ENCODE measurements around the gene PSD. TPM values are rescaled to one million over a fixed set of nuclear protein-coding genes. Genes with fewer than 3 reads are reported as not detected.
A peak's percentile ranks its signal among the peaks of the same experiment; 100 is the strongest.

The PSD gene
- total RNA-seq, 1 experiment from 2014 or later: 0.26 TPM

GRCh38 chr10:102432162-102432950 is 13.8 kb upstream of the PSD start, which contains the start of gene CUEDC2:
CUEDC2 (minus strand) TSS chr10:102432574; CDS start chr10:102425188, 7,386 bp downstream.
- peaks cover 3% of the 10 kb centered on the region; the same call in 1 of the 2 replicates for H3K4me1 ChIP-seq
- H3K9me3 ChIP-seq (replicated peaks): no peaks in the 10 kb centered on the region
- peak; percentile 99 to 100 for DNase-seq
- H3K36me3 ChIP-seq: no peaks in the 10 kb centered on the region
- H3K27ac ChIP-seq: peak within 1 kb of the TSS; percentile 66
- peaks cover 20% of the 10 kb centered on the region for H3K27me3 ChIP-seq
- H3K4me3 ChIP-seq: peak within 1 kb of the TSS; percentile 82

- DNase-seq: peak; percentile 65 to 71
These were observed 13.0 kb upstream of the PSD start for GRCh38 chr10:102431452-102432124.

GRCh38 chr10:102429468-102429867 is 10.9 kb upstream of the PSD start:
- no peak for DNase-seq
- peaks cover 3% of the 10 kb centered on the region; the same call in 1 of the 2 replicates for H3K4me1 ChIP-seq
- H3K4me3 ChIP-seq: no peak overlapping the region
- peaks cover 2% of the 10 kb centered on the region for H3K27me3 ChIP-seq
- H3K27ac ChIP-seq: no peak overlapping the region
- H3K9me3 ChIP-seq (replicated peaks): no peaks in the 10 kb centered on the region
- H3K36me3 ChIP-seq: no peaks in the 10 kb centered on the region

More at GRCh38 chr10:102431452-102432124, 13.0 kb upstream of the PSD start:
- Histone ChIP-seq H3K27ac (peak overlapping the region; percentile 66), H3K9me3 (replicated peaks) (no peaks in the 10 kb centered on the region), H3K4me3 (peak overlapping the region; percentile 82), H3K27me3 (peaks cover 15% of the 10 kb centered on the region), H3K4me1 (peaks cover 3% of the 10 kb centered on the region; the same call in 1 of the 2 replicates), H3K36me3 (no peaks in the 10 kb centered on the region)

- H3K9me3 ChIP-seq (replicated peaks): no peaks in the 10 kb centered on the region
These were observed 8.3 kb upstream of the PSD start for GRCh38 chr10:102426803-102427287.

GRCh38 chr10:102425444-102425843 is 6.9 kb upstream of the PSD start:
- no peak for DNase-seq

More at GRCh38 chr10:102426803-102427287, 8.3 kb upstream of the PSD start:
- Histone ChIP-seq H3K27me3 (no peaks in the 10 kb centered on the region), H3K4me1 (peaks cover 3% of the 10 kb centered on the region; the same call in 1 of the 2 replicates), H3K27ac (no peak overlapping the region), H3K36me3 (no peaks in the 10 kb centered on the region), H3K4me3 (no peak overlapping the region)
- DNase-seq: no peak

GRCh38 chr10:102424916-102425315 is 6.3 kb upstream of the PSD start:
- Histone ChIP-seq H3K27me3 (no peaks in the 10 kb centered on the region), H3K36me3 (no peaks in the 10 kb centered on the region), H3K9me3 (replicated peaks) (no peaks in the 10 kb centered on the region), H3K4me3 (no peak overlapping the region), H3K27ac (no peak overlapping the region), H3K4me1 (no peaks in the 10 kb centered on the region)
- DNase-seq: no peak

More at GRCh38 chr10:102425444-102425843, 6.9 kb upstream of the PSD start:
- no peaks in the 10 kb centered on the region for H3K27me3 ChIP-seq
- H3K9me3 ChIP-seq (replicated peaks): no peaks in the 10 kb centered on the region
- no peak overlapping the region for H3K4me3 ChIP-seq
- no peaks in the 10 kb centered on the region for H3K4me1 ChIP-seq
- no peaks in the 10 kb centered on the region for H3K36me3 ChIP-seq
- no peak overlapping the region for H3K27ac ChIP-seq

GRCh38 chr10:102424145-102424544 is 5.6 kb upstream of the PSD start:
- Histone ChIP-seq H3K27ac (no peak overlapping the region), H3K36me3 (no peaks in the 10 kb centered on the region), H3K27me3 (no peaks in the 10 kb centered on the region), H3K4me3 (no peak overlapping the region), H3K4me1 (no peaks in the 10 kb centered on the region; the same call in 1 of the 2 replicates), H3K9me3 (replicated peaks) (no peaks in the 10 kb centered on the region)
- DNase-seq: no peak

GRCh38 chr10:102423372-102423968 is 4.9 kb upstream of the PSD start:
- no peak overlapping the region for H3K27ac ChIP-seq
- DNase-seq: no peak
- no peaks in the 10 kb centered on the region for H3K9me3 ChIP-seq (replicated peaks)
- H3K4me3 ChIP-seq: no peak overlapping the region
- no peaks in the 10 kb centered on the region; the same call in 1 of the 2 replicates for H3K4me1 ChIP-seq
- H3K36me3 ChIP-seq: no peaks in the 10 kb centered on the region
- no peaks in the 10 kb centered on the region for H3K27me3 ChIP-seq

GRCh38 chr10:102422545-102423129 is 4.1 kb upstream of the PSD start:
- H3K27me3 ChIP-seq: no peaks in the 10 kb centered on the region
- H3K4me1 ChIP-seq: no peaks in the 10 kb centered on the region; the same call in 1 of the 2 replicates
- DNase-seq: no peak
- H3K27ac ChIP-seq: no peak overlapping the region
- H3K36me3 ChIP-seq: no peaks in the 10 kb centered on the region
- H3K4me3 ChIP-seq: no peak overlapping the region
- H3K9me3 ChIP-seq (replicated peaks): no peaks in the 10 kb centered on the region

- Histone ChIP-seq H3K27me3 (no peaks in the 10 kb centered on the region), H3K9me3 (replicated peaks) (no peaks in the 10 kb centered on the region), H3K27ac (no peak overlapping the region; the same call in 1 of the 2 replicates), H3K4me1 (no peaks in the 10 kb centered on the region; the same call in 1 of the 2 replicates), H3K4me3 (peak overlapping the region; percentile 71), H3K36me3 (no peaks in the 10 kb centered on the region)
- no peak for DNase-seq
These were observed 3.4 kb upstream of the PSD start for GRCh38 chr10:102421757-102422512.

- Histone ChIP-seq H3K27me3 (no peaks in the 10 kb centered on the region), H3K9me3 (replicated peaks) (no peaks in the 10 kb centered on the region), H3K4me3 (peak overlapping the region; percentile 71), H3K27ac (peak overlapping the region; percentile 39), H3K36me3 (no peaks in the 10 kb centered on the region), H3K4me1 (no peaks in the 10 kb centered on the region; the same call in 1 of the 2 replicates)
- no peak for DNase-seq
These were observed 2.8 kb upstream of the PSD start for GRCh38 chr10:102421507-102421756.

- Histone ChIP-seq H3K9me3 (replicated peaks) (no peaks in the 10 kb centered on the region), H3K4me3 (peak within 1 kb of the TSS; percentile 71), H3K36me3 (no peaks in the 10 kb centered on the region), H3K27ac (peak within 1 kb of the TSS; percentile 39), H3K27me3 (no peaks in the 10 kb centered on the region), H3K4me1 (no peaks in the 10 kb centered on the region; the same call in 1 of the 2 replicates)
- DNase-seq: peak; percentile 100
These were observed 2.3 kb upstream of the PSD start, which contains the start of gene FBXL15 for GRCh38 chr10:102420714-102421506. FBXL15 (plus strand) TSS chr10:102420836; CDS start chr10:102421130, 294 bp downstream.

GRCh38 chr10:102420181-102420713 is 1.7 kb upstream of the PSD start:
- peaks cover under 1% of the 10 kb centered on the region; the same call in 1 of the 2 replicates for H3K27me3 ChIP-seq
- peak overlapping the region; percentile 71 for H3K4me3 ChIP-seq
- H3K9me3 ChIP-seq (replicated peaks): no peaks in the 10 kb centered on the region
- no peak for DNase-seq
- no peaks in the 10 kb centered on the region; the same call in 1 of the 2 replicates for H3K4me1 ChIP-seq
- H3K36me3 ChIP-seq: no peaks in the 10 kb centered on the region
- H3K27ac ChIP-seq: peak overlapping the region; percentile 39; the same call in 1 of the 2 replicates

All from SJCRH30 (cell line).